ENCODE results near the gene ARHGEF4.

ARHGEF4 gene

DNA sequence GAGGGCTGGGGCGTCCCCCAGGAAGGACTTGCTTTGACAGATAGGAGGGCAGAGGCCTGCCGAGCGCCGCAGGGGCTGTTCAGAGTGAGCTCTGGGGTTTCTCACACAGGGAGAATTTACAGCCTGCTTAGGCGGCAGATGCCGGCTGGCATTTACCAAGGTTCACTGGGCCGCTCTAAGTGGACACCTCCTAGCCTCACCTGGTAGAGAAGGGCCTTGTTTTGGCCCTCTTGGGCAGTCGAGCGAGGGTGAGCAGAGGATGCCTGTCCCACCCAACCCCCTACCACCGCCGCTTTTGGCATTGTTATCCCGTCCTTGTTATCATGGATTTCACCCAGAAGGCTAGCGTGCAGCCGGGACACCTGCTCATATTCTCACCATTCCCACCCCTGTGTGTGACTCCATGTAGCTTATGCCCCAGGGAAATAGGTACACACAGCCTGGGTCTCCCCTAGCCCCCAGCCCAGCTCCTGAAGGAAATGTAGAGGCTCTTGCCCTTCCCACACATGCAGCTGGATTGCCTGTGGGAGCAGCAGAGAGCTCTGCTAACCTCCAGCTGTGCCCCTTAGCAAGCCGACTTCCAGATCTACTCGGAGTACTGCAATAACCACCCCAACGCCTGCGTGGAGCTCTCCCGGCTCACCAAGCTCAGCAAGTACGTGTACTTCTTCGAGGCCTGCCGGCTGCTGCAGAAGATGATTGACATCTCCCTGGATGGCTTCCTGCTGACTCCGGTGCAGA lies 204.1 kb downstream of the ARHGEF4 start:
- DNase-seq, result no peak

DNA sequence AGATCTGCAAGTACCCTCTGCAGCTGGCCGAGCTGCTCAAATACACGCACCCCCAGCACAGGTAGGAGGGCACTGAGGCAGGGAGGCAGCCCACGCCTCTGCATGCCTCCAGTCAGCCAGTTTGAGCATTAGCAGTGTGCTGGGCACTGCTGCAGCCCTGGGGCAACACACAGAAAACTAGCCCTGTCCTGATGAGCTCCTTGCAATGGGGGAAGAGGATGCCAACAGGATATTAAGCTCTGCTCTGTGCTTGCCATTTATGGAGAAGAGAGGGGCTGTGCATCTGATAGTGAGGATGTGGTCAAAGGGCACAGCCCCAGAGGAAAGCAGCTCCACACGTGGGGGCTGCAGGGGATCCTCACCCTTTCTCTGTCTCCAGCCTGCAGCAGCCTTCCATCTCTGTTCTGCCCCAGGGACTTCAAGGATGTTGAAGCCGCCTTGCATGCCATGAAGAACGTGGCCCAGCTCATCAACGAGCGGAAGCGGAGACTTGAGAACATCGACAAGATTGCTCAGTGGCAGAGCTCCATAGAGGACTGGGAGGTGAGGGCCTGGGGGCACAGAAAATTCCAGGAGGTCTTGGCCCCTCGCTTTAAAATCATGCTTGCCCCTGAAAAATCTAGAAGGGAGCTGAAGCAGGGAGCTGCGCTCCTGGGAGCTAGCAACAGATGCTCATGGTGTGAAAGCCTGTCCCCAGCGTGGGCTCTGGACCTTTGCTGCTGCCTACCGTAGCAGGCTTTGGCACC lies 204.9 kb downstream of the ARHGEF4 start:
- no peak for DNase-seq

DNA sequence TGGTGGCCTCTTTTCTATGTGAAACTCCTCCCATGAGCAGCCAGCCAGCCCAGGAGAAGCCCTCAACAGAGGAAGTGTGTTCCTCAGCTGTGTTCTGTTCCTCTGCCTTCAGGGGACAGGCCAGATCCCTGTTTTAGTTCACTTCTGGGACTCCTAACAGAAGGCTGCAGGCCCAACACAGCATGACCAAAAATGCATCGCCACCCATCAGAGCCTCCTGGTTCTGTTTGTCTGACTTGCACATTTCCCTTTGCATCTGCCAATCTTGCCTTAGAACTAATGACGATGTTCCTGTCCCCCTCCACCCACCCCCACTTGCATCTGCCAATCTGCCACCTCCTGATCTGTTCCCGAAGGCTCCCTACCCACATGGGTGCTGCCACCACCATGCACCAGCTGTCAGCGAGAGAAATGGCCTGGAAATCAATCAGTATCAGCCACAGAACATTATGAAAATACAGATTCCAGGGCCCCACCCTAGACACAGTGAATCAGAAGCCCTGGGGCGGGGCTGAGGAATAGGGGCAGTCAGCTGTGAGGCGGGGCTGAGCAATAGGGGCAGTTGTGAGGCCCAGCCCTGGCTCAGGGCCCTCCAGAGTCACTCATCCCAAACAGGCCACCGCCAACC lies 205.5 kb downstream of the ARHGEF4 start:
- no peak for DNase-seq

DNA sequence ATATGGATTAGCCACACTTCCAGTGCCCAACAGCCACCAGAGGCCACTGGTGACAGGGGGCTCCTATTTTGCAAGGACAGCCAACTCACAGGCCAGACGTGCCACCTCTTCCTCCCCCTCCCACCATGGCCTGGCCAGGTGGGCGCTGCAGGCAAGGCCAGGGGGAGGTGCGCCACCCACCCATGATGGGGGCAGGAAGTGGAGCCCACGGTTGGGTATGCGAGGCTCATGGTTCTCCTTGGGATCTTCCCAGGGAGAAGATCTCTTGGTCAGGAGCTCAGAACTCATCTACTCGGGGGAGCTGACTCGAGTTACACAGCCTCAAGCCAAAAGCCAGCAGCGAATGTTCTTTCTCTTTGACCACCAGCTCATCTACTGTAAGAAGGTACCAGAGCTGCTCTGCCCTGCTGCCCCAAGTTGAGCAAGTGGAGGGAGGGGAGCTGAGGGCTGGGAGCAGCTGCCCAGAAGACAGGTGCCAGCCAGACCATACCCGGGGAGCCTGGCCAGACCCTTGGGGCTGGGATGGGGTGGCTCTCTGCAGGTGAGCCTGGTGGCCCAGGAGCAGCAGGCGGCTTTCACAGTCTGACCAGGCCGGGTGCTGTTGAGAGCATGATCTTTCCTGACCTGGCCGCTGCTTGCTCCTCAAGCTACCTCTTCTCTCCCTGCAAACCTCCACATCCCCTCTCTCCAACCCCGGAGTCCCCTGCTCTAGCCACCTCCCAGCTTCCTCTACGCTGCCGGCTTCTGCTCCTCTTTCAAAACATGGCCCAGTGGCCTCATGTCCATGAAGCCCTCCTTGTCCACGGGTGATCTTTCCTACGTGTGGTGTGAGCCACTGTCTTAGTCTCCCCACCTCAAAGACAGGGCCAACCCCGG lies 206.7 kb downstream of the ARHGEF4 start:
- no peak for DNase-seq

DNA sequence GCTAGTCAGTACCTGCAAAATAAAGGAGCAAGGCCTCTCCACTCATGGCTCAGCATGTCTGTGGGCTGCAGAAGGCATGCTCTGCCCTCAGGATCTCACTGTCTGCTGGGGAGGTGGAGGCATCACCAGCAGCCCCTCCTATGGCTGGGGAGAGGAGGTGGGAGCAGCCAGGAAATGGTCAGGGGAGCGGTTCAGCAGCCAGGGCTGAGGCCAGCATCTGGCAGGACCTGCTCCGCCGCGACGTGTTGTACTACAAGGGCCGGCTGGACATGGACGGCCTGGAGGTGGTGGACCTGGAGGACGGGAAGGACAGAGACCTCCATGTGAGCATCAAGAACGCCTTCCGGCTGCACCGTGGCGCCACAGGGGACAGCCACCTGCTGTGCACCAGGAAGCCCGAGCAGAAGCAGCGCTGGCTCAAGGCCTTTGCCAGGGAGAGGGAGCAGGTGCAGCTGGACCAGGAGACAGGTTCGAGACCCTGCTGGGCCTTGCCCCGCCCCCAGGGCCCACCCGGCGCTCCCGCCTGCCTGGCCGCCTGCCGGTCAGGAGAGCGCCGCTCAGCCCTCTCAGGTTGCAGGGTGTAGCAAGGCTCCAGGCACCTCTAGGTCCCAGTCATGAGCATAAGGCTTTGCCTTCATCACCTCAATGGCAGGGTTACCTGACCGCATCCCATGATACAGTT lies 207.5 kb downstream of the ARHGEF4 start:
- no peak for DNase-seq

DNA sequence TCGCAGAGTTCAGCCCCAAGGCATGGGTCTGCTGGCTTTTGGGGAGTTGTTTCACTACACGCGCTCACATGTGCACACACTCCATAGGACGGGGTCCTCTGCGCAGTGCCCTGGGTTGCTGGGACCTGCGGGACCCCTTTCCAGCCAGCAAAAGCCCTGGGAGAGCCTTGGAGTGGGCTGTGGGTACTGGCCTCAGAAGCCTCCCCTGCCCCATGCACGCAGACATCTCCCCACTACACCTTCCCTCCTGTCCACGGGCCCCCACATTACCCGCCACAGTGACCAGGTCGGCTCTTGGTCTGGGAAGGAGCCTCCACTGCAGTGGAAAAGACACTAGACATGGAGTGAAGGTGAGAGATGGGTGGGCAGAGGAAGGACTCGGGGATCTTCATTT lies 208.0 kb downstream of the ARHGEF4 start:
- DNase-seq, result no peak

DNA sequence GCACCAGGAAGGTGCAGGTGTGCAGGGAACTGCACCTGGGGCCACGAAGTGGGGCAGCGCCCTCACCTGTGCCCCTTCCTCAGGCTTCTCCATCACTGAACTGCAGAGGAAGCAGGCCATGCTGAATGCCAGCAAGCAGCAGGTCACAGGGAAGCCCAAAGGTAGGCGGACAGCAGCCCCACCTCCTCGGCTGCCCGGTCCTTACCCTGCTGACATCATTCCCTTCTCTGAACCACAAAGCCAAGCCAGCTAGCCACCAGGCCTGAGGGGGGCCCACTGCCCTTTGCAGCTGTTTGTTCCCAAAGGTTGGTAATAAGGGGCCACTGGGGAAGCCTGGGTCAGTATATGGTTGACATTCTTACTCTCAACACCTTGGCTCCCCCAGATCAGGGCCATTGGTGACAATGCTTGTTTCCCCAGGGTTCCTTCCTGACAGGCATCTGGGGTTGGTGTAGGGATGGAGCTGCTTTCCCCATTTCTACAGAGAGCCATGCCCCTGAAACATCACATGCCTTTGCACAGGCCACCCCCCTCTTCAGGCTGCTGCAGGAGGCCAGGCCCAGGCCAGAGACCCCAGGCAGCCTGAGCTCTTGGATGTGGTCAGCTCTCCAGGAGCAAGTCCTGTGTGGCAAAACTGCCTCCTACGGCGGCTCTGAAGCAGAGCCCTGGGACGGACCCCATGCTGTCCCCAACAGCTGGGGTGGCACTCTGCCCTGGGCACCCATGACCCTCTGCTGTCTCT lies 208.7 kb downstream of the ARHGEF4 start:
- DNase-seq, result no peak

DNA sequence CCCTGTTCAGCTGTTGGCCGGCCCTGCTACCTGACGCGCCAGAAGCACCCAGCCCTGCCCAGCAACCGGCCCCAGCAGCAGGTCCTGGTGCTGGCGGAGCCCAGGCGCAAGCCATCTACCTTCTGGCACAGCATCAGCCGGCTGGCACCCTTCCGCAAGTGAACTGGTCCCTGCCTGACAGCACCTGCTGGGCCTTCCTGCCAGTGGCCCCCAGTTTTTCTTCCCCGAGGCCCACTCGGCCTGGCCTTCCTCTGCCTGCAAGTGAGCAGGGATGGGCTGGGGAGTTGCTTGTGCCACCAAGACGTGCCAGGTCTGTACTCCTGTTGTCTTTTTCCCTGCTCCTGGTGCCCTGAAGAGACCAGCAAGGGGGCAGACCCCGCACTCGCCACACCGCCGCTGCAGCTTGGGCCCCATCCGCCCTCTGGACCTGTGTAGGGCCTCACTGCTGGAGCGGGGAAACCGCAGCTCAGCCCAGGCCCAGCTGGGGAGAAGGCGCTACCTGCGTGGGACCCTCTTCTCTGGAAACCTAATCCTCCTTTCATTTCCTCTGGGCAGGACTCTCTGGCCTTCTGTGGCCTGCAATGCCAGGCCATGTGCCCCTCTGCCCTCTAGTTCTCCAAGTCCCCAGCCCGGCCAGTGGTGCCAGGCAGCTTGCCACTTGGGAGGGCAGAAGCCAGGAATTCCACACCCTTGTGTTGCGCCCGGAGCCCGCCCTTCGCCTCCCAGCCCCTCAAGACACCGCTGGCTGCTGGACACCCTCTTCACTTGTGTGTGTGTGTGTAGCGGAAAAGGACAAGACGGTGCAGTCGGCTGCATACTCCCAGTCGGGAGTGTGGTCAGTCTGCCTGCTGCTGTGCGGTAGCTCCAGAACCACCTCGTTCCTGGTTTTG lies 209.6 kb downstream of the ARHGEF4 start:
- no peak for DNase-seq

DNA sequence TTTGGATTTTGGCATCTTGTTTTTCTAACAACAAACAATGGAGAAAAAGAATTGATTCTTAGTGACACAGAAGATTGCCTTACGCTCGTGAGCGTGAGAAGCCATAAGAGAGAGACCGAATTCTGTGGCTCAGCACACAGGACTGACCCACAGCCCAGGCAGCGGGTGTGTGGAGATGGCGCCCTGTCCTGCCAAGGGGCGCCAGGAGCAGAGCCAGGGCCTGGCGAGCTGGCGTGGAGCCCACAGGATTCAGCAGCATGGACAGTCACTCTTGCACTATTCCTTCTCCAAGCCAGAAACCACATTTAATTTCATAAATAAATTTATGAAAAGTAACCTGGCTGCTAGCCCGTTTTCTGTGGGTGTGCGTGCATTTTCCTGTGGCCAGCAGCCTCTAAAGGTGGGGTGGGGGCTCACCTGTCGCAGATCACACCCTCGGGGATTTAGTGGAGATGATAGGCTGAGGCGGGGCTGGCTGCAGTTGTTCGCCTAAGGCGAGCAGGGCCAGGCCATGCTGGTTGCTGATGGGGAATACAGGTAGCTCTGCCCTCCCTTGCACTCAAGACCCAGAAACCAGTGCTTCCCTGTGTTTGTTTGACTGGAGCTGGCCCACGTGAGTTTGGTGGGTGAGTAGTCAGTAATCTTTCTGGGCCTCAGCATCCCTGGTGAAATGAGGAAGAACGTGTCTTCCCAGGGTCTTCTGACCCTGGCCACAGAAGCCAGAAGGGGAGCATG lies 210.4 kb downstream of the ARHGEF4 start:
- no peak for DNase-seq

DNA sequence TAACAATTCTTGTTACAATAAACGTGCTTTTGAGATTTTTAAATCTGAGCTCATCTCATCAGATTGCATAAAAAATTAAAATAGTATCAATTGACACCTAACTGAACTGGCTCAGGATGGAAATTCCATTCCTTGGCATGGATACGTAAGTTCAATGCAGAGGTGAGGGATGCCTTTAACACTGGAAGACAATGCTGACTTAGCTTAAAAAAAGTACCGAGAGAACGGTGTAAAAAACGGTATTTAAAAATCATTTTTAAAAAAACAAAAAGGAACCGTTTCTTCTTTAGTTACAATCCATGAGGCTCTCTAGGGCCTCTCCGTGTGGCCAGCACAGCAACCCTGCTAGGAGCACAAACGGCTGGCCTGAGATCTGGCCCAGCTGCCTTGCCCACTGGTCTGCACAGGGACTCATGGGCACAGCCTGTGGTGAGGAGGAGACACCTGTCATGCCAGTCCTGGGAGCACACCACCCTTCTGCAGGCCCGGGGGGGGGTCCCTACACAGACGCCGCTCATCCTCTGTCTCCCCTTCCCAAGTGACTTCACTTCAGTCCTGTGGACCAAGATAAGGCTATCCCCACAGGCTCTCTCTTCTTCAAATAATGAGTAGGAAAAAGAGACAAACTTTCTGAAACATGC lies 211.3 kb downstream of the ARHGEF4 start:
- no peak for DNase-seq

DNA sequence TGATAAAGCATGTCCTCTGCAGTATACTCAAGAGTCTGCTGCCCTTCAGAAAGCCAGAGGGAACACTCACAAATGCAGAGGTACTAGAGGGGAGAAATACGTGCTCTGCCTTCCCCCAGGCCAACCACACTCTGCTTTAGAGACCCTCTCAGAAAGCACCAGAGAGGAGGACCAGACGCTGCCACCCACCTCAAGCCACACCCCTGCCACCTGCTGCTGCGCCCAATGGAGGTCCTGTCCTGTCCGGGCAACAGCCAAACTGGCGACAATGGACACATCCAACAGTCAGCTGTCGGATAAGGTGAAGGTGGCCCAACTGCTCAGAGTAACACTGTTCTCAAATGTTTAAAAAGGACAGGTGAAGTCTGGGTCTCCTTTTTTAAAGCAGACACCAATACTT lies 211.9 kb downstream of the ARHGEF4 start:
- DNase-seq, result no peak

DNA sequence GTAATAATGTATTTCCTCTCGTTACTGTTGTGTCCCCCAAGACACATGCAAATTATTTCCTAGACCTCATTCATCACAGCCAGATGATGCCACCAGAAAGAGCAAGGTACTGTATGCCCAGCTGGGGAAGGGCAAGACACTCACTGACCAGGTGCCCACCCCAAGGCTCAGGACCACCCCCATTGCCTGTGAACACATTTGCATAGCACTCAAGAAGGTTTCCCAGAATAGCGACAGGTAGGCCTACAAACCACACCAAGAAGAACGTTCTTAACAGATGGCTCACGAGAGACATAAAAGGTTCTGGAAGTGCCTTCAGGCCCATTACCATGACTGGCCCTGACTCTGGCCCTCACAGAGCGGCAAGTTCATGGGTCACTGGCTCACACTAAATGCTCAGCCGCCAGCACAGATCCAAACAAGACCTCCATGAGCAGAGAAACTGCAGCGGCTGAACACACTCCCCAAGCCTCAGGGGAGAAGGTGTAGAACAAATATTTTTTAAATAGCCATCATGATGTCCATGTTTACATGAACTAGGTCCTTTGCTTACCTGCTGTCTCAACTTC lies 212.5 kb downstream of the ARHGEF4 start:
- DNase-seq, result no peak

DNA sequence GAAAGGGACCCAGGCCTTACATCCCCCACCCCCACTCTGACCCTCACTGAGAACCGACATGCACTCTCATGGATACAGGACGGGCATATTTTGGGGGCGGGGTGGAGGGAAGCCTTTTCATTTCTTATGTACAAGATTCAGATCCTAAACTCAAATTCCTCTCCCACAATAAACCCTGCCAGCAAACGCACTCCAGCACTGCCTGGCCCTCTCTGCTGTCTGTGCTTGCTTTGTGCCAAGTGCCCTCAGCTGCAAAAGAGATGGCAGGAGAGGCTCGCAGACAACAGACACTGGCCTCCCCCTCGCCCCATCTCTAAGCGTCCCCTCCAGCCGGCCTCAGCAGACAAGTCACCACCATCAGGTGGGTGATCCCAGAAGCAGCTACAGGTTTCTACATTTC lies 214.2 kb downstream of the ARHGEF4 start:
- no peak for DNase-seq

DNA sequence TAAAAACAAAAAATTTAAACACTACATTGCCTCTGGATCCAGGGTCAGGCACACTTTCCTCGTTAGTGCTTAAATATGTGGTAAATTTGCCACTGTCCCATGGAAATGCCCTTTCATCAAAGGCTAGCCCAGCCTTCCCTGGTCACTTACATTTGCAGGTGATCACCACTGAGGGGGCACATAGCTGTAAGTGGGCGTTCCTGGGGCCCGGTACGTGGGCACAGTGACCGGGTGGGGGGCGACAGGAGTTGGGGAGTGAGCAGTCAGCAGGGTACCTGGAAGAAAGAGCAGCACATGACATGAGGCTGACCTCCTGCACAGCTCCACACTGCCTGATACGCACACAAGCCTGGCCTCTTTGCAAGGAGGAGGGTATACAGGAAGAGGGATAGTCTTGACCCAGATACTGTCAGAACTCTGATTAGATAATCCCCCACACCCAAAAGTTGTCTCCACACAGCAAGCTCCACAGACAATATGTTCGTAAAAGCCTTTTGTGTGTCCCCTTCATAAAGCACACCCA lies 216.1 kb downstream of the ARHGEF4 start:
- no peak for DNase-seq

DNA sequence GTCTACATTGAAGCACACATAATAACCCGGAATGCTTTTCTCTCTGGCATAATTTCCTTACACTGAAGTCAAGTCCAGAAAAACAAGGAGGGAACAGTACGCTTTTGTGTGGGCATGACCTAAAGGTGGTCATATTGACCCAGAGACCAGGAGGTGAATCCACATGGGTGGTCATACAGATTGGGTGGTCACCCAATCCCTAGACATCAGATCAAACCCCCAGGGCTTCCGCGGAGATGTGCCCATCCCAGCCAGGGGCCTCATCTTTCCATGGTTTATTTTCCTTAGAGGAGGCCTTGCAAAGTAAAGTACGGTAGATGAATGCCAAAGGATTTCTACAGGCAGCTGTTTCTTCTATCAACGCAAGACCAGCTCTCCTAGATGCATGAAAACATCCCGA lies 217.8 kb downstream of the ARHGEF4 start:
- DNase-seq, result no peak

DNA sequence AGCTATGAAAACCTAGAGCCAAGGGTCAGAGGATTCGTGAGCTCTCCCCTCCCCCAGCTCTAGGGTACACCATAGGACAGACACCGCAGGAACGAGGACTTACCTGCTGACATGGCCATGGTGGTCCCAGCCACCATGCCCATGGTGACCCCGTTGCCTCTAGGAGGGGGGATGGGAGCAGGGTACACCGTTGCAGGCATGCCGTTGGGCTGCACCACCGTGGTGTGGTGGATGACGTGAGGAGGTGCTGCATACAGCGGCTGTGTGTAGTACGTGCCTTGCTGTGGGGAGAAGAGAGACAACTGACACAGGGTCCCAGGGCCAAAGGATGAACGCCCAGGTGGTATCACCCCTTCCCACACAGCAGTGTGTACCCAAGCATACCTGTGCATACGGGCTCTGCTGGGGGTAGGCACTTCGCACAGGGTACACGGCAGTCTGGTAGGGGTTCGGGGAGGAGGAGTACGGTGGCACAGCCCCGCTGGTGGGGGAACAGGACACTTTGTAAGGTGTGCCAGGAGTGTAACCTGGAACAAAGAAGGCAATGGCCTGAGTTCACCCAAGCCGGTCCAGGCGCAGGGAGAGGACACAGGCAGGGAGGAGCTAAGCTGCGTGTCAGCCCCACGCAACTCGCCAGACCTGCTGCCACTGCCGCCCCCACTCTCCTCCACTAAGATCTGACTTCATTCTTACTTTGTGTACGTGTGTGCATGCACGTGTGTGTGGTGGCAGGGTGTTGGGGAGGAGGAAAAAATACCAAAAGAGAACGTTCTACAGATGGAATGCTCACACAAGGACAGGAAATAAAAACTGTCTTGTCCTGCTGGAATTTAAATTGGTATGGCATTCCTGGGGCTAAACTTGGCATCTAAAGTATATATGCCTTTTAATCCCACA lies 218.7 kb downstream of the ARHGEF4 start:
- no peak for DNase-seq

DNA sequence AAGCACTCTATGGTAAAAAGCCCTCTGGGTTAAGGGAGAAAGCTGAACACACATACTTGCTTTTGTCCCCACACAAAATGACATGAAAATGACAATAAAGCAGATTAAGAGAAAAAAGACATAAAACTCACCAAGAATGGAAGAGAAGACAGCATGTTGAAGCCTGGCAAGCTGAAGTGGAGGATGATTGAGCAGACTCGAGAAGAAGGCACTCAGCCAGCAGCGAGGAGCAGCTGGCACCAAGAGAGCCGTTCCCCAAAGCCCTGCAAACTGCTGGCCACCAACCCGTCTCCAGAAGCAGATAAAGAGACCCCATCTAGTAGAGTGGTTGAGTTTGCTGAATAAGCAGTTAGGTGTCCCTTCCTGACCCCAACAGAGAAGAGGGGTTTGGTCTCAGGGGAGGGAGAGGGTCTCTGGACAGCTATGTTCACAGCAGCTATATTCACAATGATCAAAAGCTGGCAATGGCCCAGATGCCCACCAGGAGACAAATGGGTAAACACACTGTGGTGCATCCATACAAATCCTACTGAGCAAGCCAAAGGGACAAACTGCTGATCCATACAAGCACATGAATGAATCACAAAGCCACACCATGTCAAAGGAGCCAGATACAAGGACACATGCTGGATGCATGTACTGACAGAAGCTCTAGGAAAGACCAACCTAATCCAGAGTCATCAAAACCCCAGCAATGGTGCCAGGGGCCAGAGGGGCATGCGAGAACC lies 219.7 kb downstream of the ARHGEF4 start:
- DNase-seq, result no peak

Measured in NCI-H774 (cell line).